GM12878 (cell line): ENCODE measurements around the gene SEPTIN1. TPM values are rescaled to one million over a fixed set of nuclear protein-coding genes. Genes with fewer than 3 reads are reported as not detected.

ENCODE experiments used
- ATAC-seq: fragments of 200-7000 bp; cut with Tn5 transposase; 3 replicates; pipeline ENCODE4 v1.9.1; 2020; ENCODE audit warnings: mild to moderate bottlenecking, moderate library complexity
- BruUV-seq: library from RNA; stranded (reverse); fragments of 400-500 nt; replicated peaks from 2 replicates; lab custom pipeline; 2021; lab: Mats Ljungman, UMichigan
- CTCF ChIA-PET: fragments of 300-600 bp; sonication (Branson Sonifier 250); formaldehyde crosslinking; extraction: SDS; loops from one replicate; lab custom pipeline; 2021; ENCODE audit warnings: inconsistent platforms; lab: Yijun Ruan, JAX
- POLR2A ChIA-PET: fragments of 350-600 bp; formaldehyde crosslinking; extraction: SDS; loops from one replicate; lab custom pipeline; 2021; ENCODE audit warnings: inconsistent platforms; lab: Charles Lee
- RAD21 ChIA-PET: fragments of 300-600 bp; sonication (Branson Sonifier 250); formaldehyde crosslinking; loops from one replicate; lab custom pipeline; 2023; ENCODE audit warnings: antibody characterized with exemption; ENCODE audit not compliant: unreplicated experiment; lab: Charles Lee
- SMC1A ChIA-PET: fragments of 300-600 bp; sonication (Branson Sonifier 250); formaldehyde crosslinking; loops from one replicate; lab custom pipeline; 2023; ENCODE audit not compliant: unreplicated experiment, uncharacterized antibody; lab: Charles Lee
- DNase-seq: peaks from one replicate; pipeline ENCODE4 v3.0.0-alpha.2; 2011; ENCODE audit warnings: low read depth, low spot score
- FAIRE-seq: peaks from 3 replicates; lab custom pipeline; 2011; peaks lifted over from hg19 to GRCh38; lab: Jason Lieb, UNC
- H2AFZ ChIP-seq: 2 replicates; pipeline ENCODE4 v1.6.0; 2011; ENCODE audit warnings: low read depth, low read length, control low read depth; ENCODE audit not compliant: control insufficient read depth
- H3K27ac ChIP-seq: 2 replicates; pipeline ENCODE4 v1.5.1; 2011; ENCODE audit warnings: control low read depth; ENCODE audit not compliant: control insufficient read depth, insufficient read depth
- H3K27me3 ChIP-seq, 2 experiments: replicated peaks in 1 of 2; 2 replicates each; pipeline versions ENCODE4 v1.6.0 to v1.6.1; 2011; ENCODE audit warnings: low read length in 1 of 2; ENCODE audit not compliant: control insufficient read depth in 2 of 2, insufficient read depth in 2 of 2
- H3K36me3 ChIP-seq, 2 experiments: 2 replicates each; pipeline ENCODE4 v1.5.1; 2011; ENCODE audit warnings: low read length in 1 of 2; ENCODE audit not compliant: control insufficient read depth in 2 of 2, insufficient read depth in 2 of 2
- H3K4me1 ChIP-seq: 2 replicates; pipeline ENCODE4 v1.6.1; 2011; ENCODE audit warnings: mild to moderate bottlenecking, low read length, moderate library complexity, mixed read lengths; ENCODE audit not compliant: control insufficient read depth, insufficient read depth
- H3K4me2 ChIP-seq: 2 replicates; pipeline ENCODE4 v1.6.0; 2011; ENCODE audit warnings: control low read depth; ENCODE audit not compliant: control insufficient read depth, insufficient read depth
- H3K4me3 ChIP-seq: fragments of 200-600 bp; sonication (generic); 2 replicates; pipeline ENCODE4 v1.5.1; 2016
- H3K79me2 ChIP-seq: 2 replicates; pipeline ENCODE4 v1.6.0; 2011; ENCODE audit warnings: low read length; ENCODE audit not compliant: control insufficient read depth, insufficient read depth
- H3K9ac ChIP-seq: 2 replicates; pipeline ENCODE4 v1.8.0; 2011; ENCODE audit warnings: low read length, control low read depth, mixed read lengths; ENCODE audit not compliant: control insufficient read depth, insufficient read depth
- H3K9me3 ChIP-seq: replicated peaks from 3 replicates; pipeline ENCODE4 v1.5.1; 2011; ENCODE audit warnings: mild to moderate bottlenecking, low read length; ENCODE audit not compliant: control insufficient read depth, insufficient read depth
- H4K20me1 ChIP-seq: 2 replicates; pipeline ENCODE4 v1.6.0; 2011; ENCODE audit not compliant: control insufficient read depth, insufficient read depth
- ATF2 ChIP-seq: IDR thresholded peaks from 2 replicates; pipeline ENCODE4 v1.6.1; 2012; ENCODE audit warnings: low read length, inconsistent platforms
- CHD4 ChIP-seq: fragments of 200-600 bp; sonication (generic); IDR thresholded peaks from 2 replicates; pipeline ENCODE4 v1.6.1; 2016; ENCODE audit warnings: mild to moderate bottlenecking
- ESRRA ChIP-seq: IDR thresholded peaks from 2 replicates; pipeline ENCODE4 v1.6.1; 2012; ENCODE audit warnings: mild to moderate bottlenecking, low read length, improper control_type of control experiment
- FOS ChIP-seq: IDR thresholded peaks from 3 replicates; pipeline ENCODE4 v1.6.1; 2011; ENCODE audit warnings: borderline replicate concordance; ENCODE audit not compliant: insufficient read length; ENCODE audit errors: extremely low read depth
- KLF5 ChIP-seq: fragments of 450-650 bp; IDR thresholded peaks from 2 replicates; pipeline ENCODE4 v1.6.1; 2014; ENCODE audit warnings: mild to moderate bottlenecking; ENCODE audit not compliant: partially characterized antibody
- MAX ChIP-seq: IDR thresholded peaks from 2 replicates; pipeline ENCODE4 v1.6.1; 2012; ENCODE audit warnings: low read depth, low read length, improper control_type of control experiment
- NFYA ChIP-seq: IDR thresholded peaks from 2 replicates; pipeline ENCODE4 v1.6.1; 2011; ENCODE audit warnings: low read depth, mild to moderate bottlenecking, low read length, improper control_type of control experiment, borderline replicate concordance
- NR2F1 ChIP-seq: fragments of 450-650 bp; conservative IDR thresholded peaks from 2 replicates; pipeline ENCODE4 v1.6.1; 2017; ENCODE audit warnings: mild to moderate bottlenecking
- RAD51 ChIP-seq: fragments of 450-650 bp; IDR thresholded peaks from 2 replicates; pipeline ENCODE4 v1.6.1; 2016; ENCODE audit warnings: moderate library complexity, mild to moderate bottlenecking, inconsistent platforms
- ZBED1 ChIP-seq: IDR thresholded peaks from 2 replicates; pipeline ENCODE4 v1.6.1; 2016; ENCODE audit warnings: borderline replicate concordance
- ZNF274 ChIP-seq: IDR thresholded peaks from one replicate; pipeline ENCODE4 v1.8.0; 2011; ENCODE audit not compliant: insufficient read length, insufficient read depth
- ZNF622 ChIP-seq: fragments of 450-650 bp; IDR thresholded peaks from 2 replicates; pipeline ENCODE4 v1.6.1; 2017; ENCODE audit warnings: mild to moderate bottlenecking, inconsistent platforms
- WGBS: methylation state at CpG from one replicate; pipeline ENCODE4 v1.1.6; 2016; ENCODE audit warnings: low lambda C conversion rate; ENCODE audit not compliant: insufficient replicate concordance, insufficient coverage; ENCODE audit errors: missing lambda C conversion rate; 5-methylcytosine and 5-hydroxymethylcytosine counted together
- in situ Hi-C: fragments of 300-500 bp; cut with MboI; formaldehyde crosslinking; loops from 9 replicates; pipeline ENCODE4 v1.14.3; 2018; ENCODE audit warnings: mixed read lengths
- intact Hi-C: fragments of 100-400 bp; cut with micrococcal nuclease; formaldehyde crosslinking; loops from one replicate; pipeline ENCODE4 v1.14.2; 2022; ENCODE audit not compliant: unreplicated experiment
- polyA plus RNA-seq, 11 experiments: library from polyadenylated mRNA; depleted of rRNA in 4 of 11; unstranded in 6 of 11; stranded (reverse) in 5 of 11; fragments of >200 nt; fragmentation: Nextera tagmentation in 4 of 11; fragmentation: Illumina TruSeq in 1 of 11; extraction: Ambion mirVana in 4 of 11; extraction: Trizol in 1 of 11; gene quantifications; 1 replicate in 1 of 11; 2 replicates in 10 of 11; pipeline versions ENCODE4 v1.2.1 to v1.2.3, GENCODE V29; 2011 to 2016; ENCODE audit warnings: inconsistent platforms in 2 of 11, missing spikeins in 2 of 11, low read depth in 1 of 11
- total RNA-seq, 4 experiments: library from RNA; depleted of rRNA in 3 of 4; stranded (reverse); fragments of >200 nt in 3 of 4; fragmentation: Illumina TruSeq in 1 of 4; extraction: Trizol in 1 of 4; gene quantifications; 2 replicates each; pipeline versions ENCODE4 v1.2.1 to v1.2.3, GENCODE V29; 2013 to 2021
- TF ChIP-seq, protein P1 (sequence below): IDR thresholded peaks from 2 replicates; pipeline ENCODE4 v1.6.1; 2012; ENCODE audit warnings: mild to moderate bottlenecking, low read depth, low read length
- TF ChIP-seq, protein P2 (sequence below): fragments of 450-650 bp; conservative IDR thresholded peaks from 2 replicates; pipeline ENCODE4 v1.6.1; 2017; ENCODE audit warnings: mild to moderate bottlenecking, moderate library complexity

SEPTIN1 gene
- total and polyA plus RNA-seq, 10 of the 15 experiments (the other 5 are each of a cell fraction or from before 2014, with no cell fraction given): 2.8 to 153 (median 94.1) TPM

- H3K4me3 ChIP-seq: no peak within 1 kb of the TSS
- intact Hi-C loops: no loop called here
- in situ Hi-C loops: no loop called here
- FAIRE-seq (no peak), ATAC-seq (no peak), DNase-seq (no peak)
- no peak within 1 kb of the TSS for H2AFZ ChIP-seq
- POLR2A ChIA-PET: interaction anchor here (0.7 kb wide), 1 partner anchor 317 kb away, joined by 4 read pairs; no protein-coding TSS in a partner anchor
- 82% methylated on average over 6 of the region's 6 CpGs for WGBS
- no peak within 1 kb of the TSS for H3K4me2 ChIP-seq
- no peak within 1 kb of the TSS for H3K9ac ChIP-seq
- H3K79me2 ChIP-seq: peaks cover 10% of the 10 kb centered on the region
- no TSS peak for BruUV-seq
- H3K27me3 ChIP-seq: no peaks in the 10 kb centered on the region
- H4K20me1 ChIP-seq: no peaks in the 10 kb centered on the region
- RAD21 ChIA-PET: no interaction called here
- no peaks in the 10 kb centered on the region for H3K9me3 ChIP-seq
- SMC1A ChIA-PET: no interaction called here
- CTCF ChIA-PET: interaction anchor here (1.6 kb wide), 1 partner anchor 35 kb away, joined by 5 read pairs; no protein-coding TSS in a partner anchor
- peaks cover 24% of the 10 kb centered on the region for H3K4me1 ChIP-seq
- no peaks in the 10 kb centered on the region; a peak in 1 of 4 replicates for H3K36me3 ChIP-seq
- H3K27ac ChIP-seq: no peak within 1 kb of the TSS
- TF ChIP-seq NR2F1 (no peak), MAX (no peak), FOS (no peak), ZNF622 (no peak), ZBED1 (no peak), ATF2 (no peak), CHD4 (no peak), NFYA (no peak), ZNF274 (no peak), RAD51 (no peak), ESRRA (no peak), KLF5 (no peak)
- TF ChIP-seq, protein P1, sequence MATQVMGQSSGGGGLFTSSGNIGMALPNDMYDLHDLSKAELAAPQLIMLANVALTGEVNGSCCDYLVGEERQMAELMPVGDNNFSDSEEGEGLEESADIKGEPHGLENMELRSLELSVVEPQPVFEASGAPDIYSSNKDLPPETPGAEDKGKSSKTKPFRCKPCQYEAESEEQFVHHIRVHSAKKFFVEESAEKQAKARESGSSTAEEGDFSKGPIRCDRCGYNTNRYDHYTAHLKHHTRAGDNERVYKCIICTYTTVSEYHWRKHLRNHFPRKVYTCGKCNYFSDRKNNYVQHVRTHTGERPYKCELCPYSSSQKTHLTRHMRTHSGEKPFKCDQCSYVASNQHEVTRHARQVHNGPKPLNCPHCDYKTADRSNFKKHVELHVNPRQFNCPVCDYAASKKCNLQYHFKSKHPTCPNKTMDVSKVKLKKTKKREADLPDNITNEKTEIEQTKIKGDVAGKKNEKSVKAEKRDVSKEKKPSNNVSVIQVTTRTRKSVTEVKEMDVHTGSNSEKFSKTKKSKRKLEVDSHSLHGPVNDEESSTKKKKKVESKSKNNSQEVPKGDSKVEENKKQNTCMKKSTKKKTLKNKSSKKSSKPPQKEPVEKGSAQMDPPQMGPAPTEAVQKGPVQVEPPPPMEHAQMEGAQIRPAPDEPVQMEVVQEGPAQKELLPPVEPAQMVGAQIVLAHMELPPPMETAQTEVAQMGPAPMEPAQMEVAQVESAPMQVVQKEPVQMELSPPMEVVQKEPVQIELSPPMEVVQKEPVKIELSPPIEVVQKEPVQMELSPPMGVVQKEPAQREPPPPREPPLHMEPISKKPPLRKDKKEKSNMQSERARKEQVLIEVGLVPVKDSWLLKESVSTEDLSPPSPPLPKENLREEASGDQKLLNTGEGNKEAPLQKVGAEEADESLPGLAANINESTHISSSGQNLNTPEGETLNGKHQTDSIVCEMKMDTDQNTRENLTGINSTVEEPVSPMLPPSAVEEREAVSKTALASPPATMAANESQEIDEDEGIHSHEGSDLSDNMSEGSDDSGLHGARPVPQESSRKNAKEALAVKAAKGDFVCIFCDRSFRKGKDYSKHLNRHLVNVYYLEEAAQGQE: no peak
- TF ChIP-seq, protein P2, sequence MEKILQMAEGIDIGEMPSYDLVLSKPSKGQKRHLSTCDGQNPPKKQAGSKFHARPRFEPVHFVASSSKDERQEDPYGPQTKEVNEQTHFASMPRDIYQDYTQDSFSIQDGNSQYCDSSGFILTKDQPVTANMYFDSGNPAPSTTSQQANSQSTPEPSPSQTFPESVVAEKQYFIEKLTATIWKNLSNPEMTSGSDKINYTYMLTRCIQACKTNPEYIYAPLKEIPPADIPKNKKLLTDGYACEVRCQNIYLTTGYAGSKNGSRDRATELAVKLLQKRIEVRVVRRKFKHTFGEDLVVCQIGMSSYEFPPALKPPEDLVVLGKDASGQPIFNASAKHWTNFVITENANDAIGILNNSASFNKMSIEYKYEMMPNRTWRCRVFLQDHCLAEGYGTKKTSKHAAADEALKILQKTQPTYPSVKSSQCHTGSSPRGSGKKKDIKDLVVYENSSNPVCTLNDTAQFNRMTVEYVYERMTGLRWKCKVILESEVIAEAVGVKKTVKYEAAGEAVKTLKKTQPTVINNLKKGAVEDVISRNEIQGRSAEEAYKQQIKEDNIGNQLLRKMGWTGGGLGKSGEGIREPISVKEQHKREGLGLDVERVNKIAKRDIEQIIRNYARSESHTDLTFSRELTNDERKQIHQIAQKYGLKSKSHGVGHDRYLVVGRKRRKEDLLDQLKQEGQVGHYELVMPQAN: no peak
Measured at GRCh38 chr16:30374538-30374937, 7.8 kb downstream of the SEPTIN1 start, which contains the start of gene MYL11. MYL11 (plus strand) TSS chr16:30374802; CDS start chr16:30374858, 56 bp downstream.
